K562 (cell line): ENCODE measurements around the gene SRPRA. TPM values are rescaled to one million over a fixed set of nuclear protein-coding genes. Genes with fewer than 3 reads are reported as not detected.
A peak's percentile ranks its signal among the peaks of the same experiment; 100 is the strongest.

ENCODE experiments used
- ATAC-seq: fragments of 200-7000 bp; cut with Tn5 transposase; 3 replicates; pipeline ENCODE4 v1.9.1; 2020; ENCODE audit warnings: moderate library complexity
- BruUV-seq: library from RNA; stranded (reverse); fragments of 400-500 nt; replicated peaks from 2 replicates; lab custom pipeline; 2021; lab: Mats Ljungman, UMichigan
- CTCF ChIA-PET: fragments of 300-600 bp; formaldehyde crosslinking; extraction: SDS; loops from one replicate; lab custom pipeline; 2021; ENCODE audit warnings: low intra/inter-chr PET ratio; lab: Yijun Ruan, JAX
- POLR2A ChIA-PET: fragments of 300-600, 350-650 bp; sonication (Branson Sonifier 250); formaldehyde crosslinking; extraction: SDS; loops from one replicate; lab custom pipeline; 2021; ENCODE audit warnings: antibody characterized with exemption, inconsistent platforms; lab: Yijun Ruan, JAX
- DNase-seq, 4 experiments: peaks; one replicate each; pipeline versions ENCODE4 v3.0.0 to v3.0.0-alpha.2; 2011 to 2018; ENCODE audit warnings: low spot score in 3 of 4, mixed read lengths in 3 of 4; ENCODE audit errors: extremely low read depth in 1 of 4
- FAIRE-seq: peaks from 2 replicates; lab custom pipeline; 2011; peaks lifted over from hg19 to GRCh38; lab: Jason Lieb, UNC
- H2AFZ ChIP-seq: 2 replicates; pipeline ENCODE4 v1.6.0; 2011; ENCODE audit warnings: low read depth, low read length, control low read depth, inconsistent platforms
- H3K27ac ChIP-seq: fragments of 200-600 bp; 3 replicates; pipeline ENCODE4 v1.8.0; 2011; ENCODE audit warnings: low read depth, mild to moderate bottlenecking, control low read depth, inconsistent platforms, low read length, moderate library complexity, mixed read lengths; ENCODE audit errors: extremely low read depth
- H3K27me3 ChIP-seq, 2 experiments: fragments of 300-600 bp in 1 of 2; 2 replicates in 1 of 2; 3 replicates in 1 of 2; pipeline versions ENCODE4 v1.6.0 to v1.8.0; 2011; ENCODE audit warnings: inconsistent platforms in 2 of 2, low read length in 2 of 2, mild to moderate bottlenecking in 1 of 2, mixed read lengths in 1 of 2, moderate library complexity in 1 of 2; ENCODE audit not compliant: control insufficient read depth in 2 of 2, insufficient read depth in 2 of 2
- H3K36me3 ChIP-seq: fragments of 300-600 bp; 3 replicates; pipeline ENCODE4 v1.8.0; 2011; ENCODE audit warnings: mild to moderate bottlenecking, low read length, inconsistent platforms; ENCODE audit not compliant: control insufficient read depth, insufficient read depth
- H3K4me1 ChIP-seq, 2 experiments: fragments of 200-600 bp in 1 of 2; replicated peaks in 1 of 2; 2 replicates in 1 of 2; 3 replicates in 1 of 2; pipeline versions ENCODE4 v1.5.1 to v1.8.0; 2011; ENCODE audit warnings: inconsistent platforms in 2 of 2, low read length in 2 of 2, mild to moderate bottlenecking in 1 of 2, mixed read lengths in 1 of 2, moderate library complexity in 1 of 2; ENCODE audit not compliant: control insufficient read depth in 2 of 2, insufficient read depth in 2 of 2
- H3K4me2 ChIP-seq: 2 replicates; pipeline ENCODE4 v1.6.1; 2011; ENCODE audit warnings: low read length, control low read depth, inconsistent platforms, mixed read lengths; ENCODE audit not compliant: insufficient read depth
- H3K4me3 ChIP-seq: fragments of 200-600 bp; sonication (generic), shearing (Covaris generic); 2 replicates; pipeline ENCODE4 v1.5.1; 2016; ENCODE audit warnings: control low read depth, inconsistent platforms
- H3K79me2 ChIP-seq: fragments of 200-600 bp; 3 replicates; pipeline ENCODE4 v1.8.0; 2011; ENCODE audit warnings: low read length, inconsistent platforms; ENCODE audit not compliant: control insufficient read depth, insufficient read depth
- H3K9ac ChIP-seq, 2 experiments: 2 replicates each; pipeline versions ENCODE4 v1.6.0 to v1.6.1; 2011; ENCODE audit warnings: low read depth in 2 of 2, low read length in 2 of 2, control low read depth in 1 of 2, inconsistent platforms in 1 of 2, mild to moderate bottlenecking in 1 of 2, mixed read lengths in 1 of 2; ENCODE audit not compliant: insufficient read depth in 1 of 2
- H3K9me1 ChIP-seq: one replicate; pipeline ENCODE4 v1.6.0; 2011; ENCODE audit warnings: inconsistent platforms, mild to moderate bottlenecking, low read length, moderate library complexity; ENCODE audit not compliant: control insufficient read depth, insufficient read depth
- H3K9me3 ChIP-seq: replicated peaks from 2 replicates; pipeline ENCODE4 v1.5.1; 2011; ENCODE audit warnings: low read depth, low read length, inconsistent platforms; ENCODE audit not compliant: control insufficient read depth, insufficient read depth
- H4K20me1 ChIP-seq: replicated peaks from 2 replicates; pipeline ENCODE4 v1.6.1; 2011; ENCODE audit warnings: low read length, inconsistent platforms, mixed read lengths; ENCODE audit not compliant: control insufficient read depth, insufficient read depth
- CHD2 ChIP-seq: IDR thresholded peaks from 2 replicates; pipeline ENCODE4 v1.6.1; 2011; ENCODE audit warnings: low read depth, low read length
- HDGF ChIP-seq: fragments of 450-650 bp; IDR thresholded peaks from 2 replicates; pipeline ENCODE4 v1.6.1; 2016
- MXI1 ChIP-seq: IDR thresholded peaks from 2 replicates; pipeline ENCODE4 v1.6.1; 2011; ENCODE audit warnings: low read depth, mild to moderate bottlenecking, improper control_type of control experiment, low read length
- NFXL1 ChIP-seq: fragments of 450-650 bp; formaldehyde crosslinking; IDR thresholded peaks from 2 replicates; pipeline ENCODE4 v1.4.0; 2021; ENCODE audit warnings: mild to moderate bottlenecking
- OTX1 ChIP-seq: fragments of 450-650 bp; formaldehyde crosslinking; IDR thresholded peaks from 2 replicates; pipeline ENCODE4 v1.4.0; 2022; ENCODE audit warnings: mild to moderate bottlenecking
- RHOXF2B ChIP-seq: fragments of 250-450 bp; sonication (Bioruptor Pico); conservative IDR thresholded peaks from 2 replicates; pipeline ENCODE4 v1.5.1; 2021
- TARDBP ChIP-seq: fragments of 450-650 bp; IDR thresholded peaks from 2 replicates; pipeline ENCODE4 v1.6.1; 2016
- ZKSCAN8 ChIP-seq: fragments of 200-800 bp; sonication (Bioruptor generic); IDR thresholded peaks from 2 replicates; pipeline ENCODE4 v1.6.1; 2016; ENCODE audit warnings: missing genetic modification characterization, missing compliant biosample characterization
- ZNF134 ChIP-seq: fragments of 250-450 bp; sonication (Bioruptor Pico); conservative IDR thresholded peaks from 2 replicates; pipeline ENCODE4 v1.4.0; 2020
- ZNF316 ChIP-seq: fragments of 450-650 bp; IDR thresholded peaks from 2 replicates; pipeline ENCODE4 v1.6.1; 2016
- WGBS: fragments of 100-300 bp; shearing (Covaris generic); methylation state at CpG from one replicate; pipeline ENCODE4 v1.1.6; 2016; ENCODE audit warnings: low coverage, mixed read lengths; ENCODE audit not compliant: insufficient coverage; ENCODE audit errors: missing lambda C conversion rate; 5-methylcytosine and 5-hydroxymethylcytosine counted together
- in situ Hi-C: fragments of 300-500 bp; cut with MboI; formaldehyde crosslinking; loops from 4 replicates; pipeline ENCODE4 v1.15.0; 2018; ENCODE audit warnings: inconsistent platforms, mixed read lengths
- intact Hi-C: fragments of 100-400 bp; cut with micrococcal nuclease; formaldehyde crosslinking; loops from 2 replicates; pipeline ENCODE4 v1.14.2; 2022
- polyA plus RNA-seq, 8 experiments: library from polyadenylated mRNA; depleted of rRNA in 4 of 8; stranded (reverse) in 5 of 8; unstranded in 3 of 8; fragments of >200 nt; fragmentation: Nextera tagmentation in 2 of 8; fragmentation: Illumina TruSeq in 1 of 8; extraction: Ambion mirVana in 2 of 8; extraction: Trizol in 1 of 8; gene quantifications; 2 replicates each; pipeline versions ENCODE4 v1.2.1 to v1.2.3, GENCODE V29; 2011 to 2014; ENCODE audit warnings: inconsistent platforms in 1 of 8, missing spikeins in 1 of 8
- total RNA-seq, 7 experiments: library from RNA; depleted of rRNA in 6 of 7; stranded (reverse); fragments of >200 nt in 6 of 7; fragmentation: Illumina TruSeq in 2 of 7; extraction: Trizol in 2 of 7; gene quantifications; 2 replicates each; pipeline versions ENCODE4 v1.2.1 to v1.2.3, GENCODE V29; 2011 to 2021; ENCODE audit warnings: low replicate concordance in 1 of 7
- TF ChIP-seq, protein P1 (sequence below): IDR thresholded peaks from 2 replicates; pipeline ENCODE4 v1.6.1; 2011; ENCODE audit warnings: borderline replicate concordance, low read depth, mild to moderate bottlenecking, moderate library complexity, low read length; ENCODE audit not compliant: insufficient read depth, poor library complexity, severe bottlenecking
- TF ChIP-seq, protein P2 (sequence below): fragments of 450-650 bp; IDR thresholded peaks from 2 replicates; pipeline ENCODE4 v1.6.1; 2016
- TF ChIP-seq, protein P3 (sequence below): sonication (generic); formaldehyde crosslinking; IDR thresholded peaks from 2 replicates; pipeline ENCODE4 v1.8.1; 2023; ENCODE audit warnings: missing genetic modification reagents, mild to moderate bottlenecking, borderline replicate concordance

SRPRA gene
- total and polyA plus RNA-seq, 9 of the 15 experiments (the other 6 are each of a cell fraction or from before 2014, with no cell fraction given): 33.5 to 124 (median 80.0) TPM

DNA sequence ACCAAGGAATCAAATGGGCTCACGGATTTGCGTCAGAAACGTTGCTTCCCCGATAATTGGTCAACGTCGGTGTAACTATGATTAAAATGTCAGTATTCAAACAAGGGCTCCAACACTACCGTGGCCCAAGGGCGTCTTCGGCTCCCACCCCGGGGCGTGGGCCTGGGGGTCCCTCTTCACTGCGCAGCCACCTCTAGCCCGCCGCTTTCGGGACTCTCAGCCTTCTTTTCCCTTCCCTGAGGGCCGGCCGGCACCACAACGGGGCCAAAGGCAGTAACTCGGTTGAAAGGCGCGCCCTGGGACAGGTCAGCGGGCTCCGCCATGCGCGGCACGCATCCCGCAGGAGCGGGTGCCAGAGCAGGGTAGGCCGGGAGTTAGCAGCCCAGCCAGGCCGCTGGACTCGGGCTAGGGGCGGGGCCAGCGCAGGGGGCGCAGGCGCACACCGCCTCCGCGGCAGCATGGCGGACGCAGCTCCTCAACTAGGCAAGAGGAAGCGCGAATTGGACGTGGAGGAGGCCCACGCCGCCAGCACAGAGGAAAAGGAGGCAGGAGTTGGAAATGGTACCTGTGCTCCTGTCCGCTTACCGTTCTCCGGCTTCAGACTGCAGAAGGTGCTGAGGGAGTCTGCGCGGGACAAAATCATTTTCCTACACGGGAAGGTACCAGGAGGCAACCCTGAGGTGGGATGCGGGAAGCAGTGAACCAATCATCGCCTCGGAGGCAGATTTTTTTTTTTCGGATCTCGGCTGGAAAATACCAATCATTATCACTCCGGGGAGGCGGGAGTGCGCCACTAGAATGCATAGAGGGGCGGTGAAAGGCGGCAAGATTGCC is 35.1 kb upstream of the SRPRA start, which contains the start of gene DCPS:
TSS of gene DCPS (plus strand) at position 438 of the 834 bp plus-strand sequence. CDS start at position 459, 21 bp downstream.
- POLR2A ChIA-PET: interaction anchor here (0.6 to 1.1 kb wide), 12 partner anchors 9 to 359 kb away, joined by 3 to 6 read pairs (median 4); no protein-coding TSS in a partner anchor
- BruUV-seq: TSS peak; percentile 87
- peak within 1 kb of the TSS; percentile 57 for H3K4me3 ChIP-seq
- FAIRE-seq (peak; percentile 95), ATAC-seq (peak; percentile 99), DNase-seq (peak; percentile 92 to 96 (median 96))
- peaks cover 4 to 11% of the 10 kb centered on the region in 2 experiments; a peak in 3 of 5 replicates for H3K4me1 ChIP-seq
- peak within 1 kb of the TSS; percentile 96 for H3K4me2 ChIP-seq
- H3K9me1 ChIP-seq: no peaks in the 10 kb centered on the region
- under 1% methylated on average over 44 of the region's 61 CpGs for WGBS
- peaks cover 12% of the 10 kb centered on the region; the same call in 2 of the 3 replicates for H3K79me2 ChIP-seq
- peak within 1 kb of the TSS; percentile 100 for H2AFZ ChIP-seq
- no peaks in the 10 kb centered on the region; the same call in 1 of the 2 replicates for H4K20me1 ChIP-seq
- no peaks in the 10 kb centered on the region; a peak in 1 of 5 replicates for H3K27me3 ChIP-seq
- peaks cover 4% of the 10 kb centered on the region; the same call in 2 of the 3 replicates for H3K36me3 ChIP-seq
- peak within 1 kb of the TSS; percentile 86 for H3K27ac ChIP-seq
- in situ Hi-C loops: loop anchor here (25.0 kb wide), 2 partner anchors 108 to 683 kb away; no protein-coding TSS in a partner anchor
- no peaks in the 10 kb centered on the region for H3K9me3 ChIP-seq
- peak within 1 kb of the TSS; percentile 86 to 89 for H3K9ac ChIP-seq
- intact Hi-C loops: no loop called here
- CTCF ChIA-PET: no interaction called here
- TF ChIP-seq, protein P1, sequence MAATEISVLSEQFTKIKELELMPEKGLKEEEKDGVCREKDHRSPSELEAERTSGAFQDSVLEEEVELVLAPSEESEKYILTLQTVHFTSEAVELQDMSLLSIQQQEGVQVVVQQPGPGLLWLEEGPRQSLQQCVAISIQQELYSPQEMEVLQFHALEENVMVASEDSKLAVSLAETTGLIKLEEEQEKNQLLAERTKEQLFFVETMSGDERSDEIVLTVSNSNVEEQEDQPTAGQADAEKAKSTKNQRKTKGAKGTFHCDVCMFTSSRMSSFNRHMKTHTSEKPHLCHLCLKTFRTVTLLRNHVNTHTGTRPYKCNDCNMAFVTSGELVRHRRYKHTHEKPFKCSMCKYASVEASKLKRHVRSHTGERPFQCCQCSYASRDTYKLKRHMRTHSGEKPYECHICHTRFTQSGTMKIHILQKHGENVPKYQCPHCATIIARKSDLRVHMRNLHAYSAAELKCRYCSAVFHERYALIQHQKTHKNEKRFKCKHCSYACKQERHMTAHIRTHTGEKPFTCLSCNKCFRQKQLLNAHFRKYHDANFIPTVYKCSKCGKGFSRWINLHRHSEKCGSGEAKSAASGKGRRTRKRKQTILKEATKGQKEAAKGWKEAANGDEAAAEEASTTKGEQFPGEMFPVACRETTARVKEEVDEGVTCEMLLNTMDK: no peak
- no peak for TF ChIP-seq ZNF316
- TF ChIP-seq OTX1: no peak
- no peak for TF ChIP-seq ZKSCAN8 (CRISPR knock-in tag)
- TF ChIP-seq HDGF: 0 out of 2 replicates have a peak, but pooled peaks have one; percentile 13
- TF ChIP-seq, protein P2, sequence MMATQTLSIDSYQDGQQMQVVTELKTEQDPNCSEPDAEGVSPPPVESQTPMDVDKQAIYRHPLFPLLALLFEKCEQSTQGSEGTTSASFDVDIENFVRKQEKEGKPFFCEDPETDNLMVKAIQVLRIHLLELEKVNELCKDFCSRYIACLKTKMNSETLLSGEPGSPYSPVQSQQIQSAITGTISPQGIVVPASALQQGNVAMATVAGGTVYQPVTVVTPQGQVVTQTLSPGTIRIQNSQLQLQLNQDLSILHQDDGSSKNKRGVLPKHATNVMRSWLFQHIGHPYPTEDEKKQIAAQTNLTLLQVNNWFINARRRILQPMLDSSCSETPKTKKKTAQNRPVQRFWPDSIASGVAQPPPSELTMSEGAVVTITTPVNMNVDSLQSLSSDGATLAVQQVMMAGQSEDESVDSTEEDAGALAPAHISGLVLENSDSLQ: no peak
- no peak for TF ChIP-seq NFXL1
- TF ChIP-seq, protein P3, sequence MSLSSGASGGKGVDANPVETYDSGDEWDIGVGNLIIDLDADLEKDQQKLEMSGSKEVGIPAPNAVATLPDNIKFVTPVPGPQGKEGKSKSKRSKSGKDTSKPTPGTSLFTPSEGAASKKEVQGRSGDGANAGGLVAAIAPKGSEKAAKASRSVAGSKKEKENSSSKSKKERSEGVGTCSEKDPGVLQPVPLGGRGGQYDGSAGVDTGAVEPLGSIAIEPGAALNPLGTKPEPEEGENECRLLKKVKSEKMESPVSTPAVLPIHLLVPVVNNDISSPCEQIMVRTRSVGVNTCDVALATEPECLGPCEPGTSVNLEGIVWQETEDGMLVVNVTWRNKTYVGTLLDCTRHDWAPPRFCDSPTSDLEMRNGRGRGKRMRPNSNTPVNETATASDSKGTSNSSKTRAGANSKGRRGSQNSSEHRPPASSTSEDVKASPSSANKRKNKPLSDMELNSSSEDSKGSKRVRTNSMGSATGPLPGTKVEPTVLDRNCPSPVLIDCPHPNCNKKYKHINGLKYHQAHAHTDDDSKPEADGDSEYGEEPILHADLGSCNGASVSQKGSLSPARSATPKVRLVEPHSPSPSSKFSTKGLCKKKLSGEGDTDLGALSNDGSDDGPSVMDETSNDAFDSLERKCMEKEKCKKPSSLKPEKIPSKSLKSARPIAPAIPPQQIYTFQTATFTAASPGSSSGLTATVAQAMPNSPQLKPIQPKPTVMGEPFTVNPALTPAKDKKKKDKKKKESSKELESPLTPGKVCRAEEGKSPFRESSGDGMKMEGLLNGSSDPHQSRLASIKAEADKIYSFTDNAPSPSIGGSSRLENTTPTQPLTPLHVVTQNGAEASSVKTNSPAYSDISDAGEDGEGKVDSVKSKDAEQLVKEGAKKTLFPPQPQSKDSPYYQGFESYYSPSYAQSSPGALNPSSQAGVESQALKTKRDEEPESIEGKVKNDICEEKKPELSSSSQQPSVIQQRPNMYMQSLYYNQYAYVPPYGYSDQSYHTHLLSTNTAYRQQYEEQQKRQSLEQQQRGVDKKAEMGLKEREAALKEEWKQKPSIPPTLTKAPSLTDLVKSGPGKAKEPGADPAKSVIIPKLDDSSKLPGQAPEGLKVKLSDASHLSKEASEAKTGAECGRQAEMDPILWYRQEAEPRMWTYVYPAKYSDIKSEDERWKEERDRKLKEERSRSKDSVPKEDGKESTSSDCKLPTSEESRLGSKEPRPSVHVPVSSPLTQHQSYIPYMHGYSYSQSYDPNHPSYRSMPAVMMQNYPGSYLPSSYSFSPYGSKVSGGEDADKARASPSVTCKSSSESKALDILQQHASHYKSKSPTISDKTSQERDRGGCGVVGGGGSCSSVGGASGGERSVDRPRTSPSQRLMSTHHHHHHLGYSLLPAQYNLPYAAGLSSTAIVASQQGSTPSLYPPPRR (CRISPR knock-in tag): no peak; the same call in 1 of the 2 replicates
- no peak for TF ChIP-seq RHOXF2B (CRISPR knock-in tag)
- TF ChIP-seq MXI1: peak; percentile 74
- TF ChIP-seq ZNF134 (CRISPR knock-in tag): no peak
- no peak for TF ChIP-seq TARDBP
- no peak for TF ChIP-seq CHD2
